Pancreas (tissue), 10 donors: ENCODE measurements around the gene CCDC77. TPM values are rescaled to one million over a fixed set of nuclear protein-coding genes. Genes with fewer than 3 reads are reported as not detected.
A peak's percentile ranks its signal among the peaks of the same experiment; 100 is the strongest.

Experiments used
- ATAC-seq, 4 donors: fragments of 200-7000 bp; cut with Tn5 transposase; one replicate each; pipeline versions ENCODE4 v1.8.0 to v1.9.1; 2020; ENCODE audit warnings: mild to moderate bottlenecking in 4 of 4, moderate library complexity in 4 of 4
- DNase-seq, 6 donors: peaks; one replicate each; pipeline ENCODE4 v3.0.0-alpha.2; 2020
- FAIRE-seq: peaks from 2 replicates; lab custom pipeline; 2012; peaks lifted over from hg19 to GRCh38; lab: Jason Lieb, UNC
- H3K27ac ChIP-seq, 4 donors: fragments of 200-600 bp; sonication (generic); 1 replicate in 3 of 4; 2 replicates in 1 of 4; pipeline versions ENCODE4 v1.5.0 to v1.8.0; 2020
- H3K27me3 ChIP-seq, 4 donors: fragments of 200-600 bp; one replicate each; pipeline ENCODE4 v1.8.0; 2021
- H3K36me3 ChIP-seq, 3 donors: fragments of 200-600 bp; sonication (generic) in 1 of 3; one replicate each; pipeline versions ENCODE4 v1.5.0 to v1.8.0; 2020 to 2021
- H3K4me1 ChIP-seq, 3 donors: fragments of 200-600 bp; one replicate each; pipeline ENCODE4 v1.8.0; 2021
- H3K4me3 ChIP-seq, 4 donors: fragments of 200-600 bp; sonication (generic) in 2 of 4; one replicate each; pipeline versions ENCODE4 v1.5.0 to v1.8.0; 2020 to 2021
- H3K9me3 ChIP-seq, 4 donors: fragments of 200-600 bp; one replicate each; pipeline ENCODE4 v1.8.0; 2021
- CTCF ChIP-seq, 4 donors: fragments of 200-600 bp; sonication (generic) in 3 of 4; IDR thresholded peaks; one replicate each; pipeline versions ENCODE4 v1.5.0 to v1.8.0; 2021; ENCODE audit warnings: antibody characterized with exemption in 4 of 4
- WGBS, 2 donors: extraction: QIAGEN DNeasy Blood & Tissue Kit; methylation state at CpG; one replicate each; pipeline ENCODE4 v1.1.7; 2013; 5-methylcytosine and 5-hydroxymethylcytosine counted together
- intact Hi-C, 3 donors: fragments of 100-400 bp; cut with DNase I; formaldehyde crosslinking; loops; one replicate each; pipeline versions ENCODE4 v1.11.1 to v1.14.2; 2022
- polyA plus RNA-seq, 2 donors: library from polyadenylated mRNA; stranded (reverse); fragments of 200-250 nt; gene quantifications; one replicate each; pipeline ENCODE4 v1.2.3, GENCODE V29; 2013
- total RNA-seq, 6 donors: library from RNA; stranded (reverse); fragmentation: NEBNext Ultra II Directional in 4 of 6; extraction: Animal tissue kit (Norgen Biotek cat#: 25700) in 4 of 6; gene quantifications; one replicate each; pipeline versions ENCODE4 v1.2.1 to v1.2.4, GENCODE V29; 2021 to 2023
- donor health status: healthy with polysubstance abuse.
- donor health status: DM: no; HTN: no; CAD: no; lungs with moderate emphysema.
- donor health status: DM: no; HTN: no; CAD: no.
- donor health status: control.
- donor health status: control.
- donor health status: Bipolar disorder and iron deficiency.
- donor health status: DM: yes; HTN: yes; CAD: no.
- donor health status: DM: no; HTN: no; CAD: no.
- donor health status: DM: no; HTN: no; CAD: no.
- donor health status: DM: yes; HTN: yes; CAD: no.

Gene CCDC77
- total RNA-seq (1 to 10 TPM; 1.9 to 3.9 (median 2.6) TPM), polyA plus RNA-seq (1 to 10 TPM; 3.3 to 4.2 TPM)

- peak; percentile 93 for FAIRE-seq
- no peak for TF ChIP-seq CTCF (IDR thresholded peaks at IDR 0.05)
- peak; percentile 84 to 94 (median 88) for DNase-seq
- peak within 1 kb of the TSS in 1 of 4 donors; percentile 40 for H3K27ac ChIP-seq
- no peaks in the 10 kb centered on the region for H3K36me3 ChIP-seq
- H3K27me3 ChIP-seq: no peaks in the 10 kb centered on the region
- H3K4me1 ChIP-seq: peaks cover 0 to 3% (median 0%) of the 10 kb centered on the region in 3 donors
- intact Hi-C loops: no loop called here
- peak; percentile 100 for ATAC-seq
- peak within 1 kb of the TSS; percentile 22 to 64 (median 59) for H3K4me3 ChIP-seq
- WGBS, 2 donors: 0% methylated on average over 45 of the region's 45 CpGs
- no peaks in the 10 kb centered on the region for H3K9me3 ChIP-seq
These were observed at the start of gene CCDC77 for GRCh38 chr12:401235-402028. Gene CCDC77 (plus strand): TSS chr12:401644. CDS start chr12:409384, 7,740 bp downstream.

GRCh38 chr12:356276-356988 is 45.0 kb upstream of the CCDC77 start:
- no peak overlapping the region for H3K27ac ChIP-seq
- no peak for FAIRE-seq
- no peaks in the 10 kb centered on the region for H3K27me3 ChIP-seq
- no peak for TF ChIP-seq CTCF (IDR thresholded peaks at IDR 0.05)
- H3K36me3 ChIP-seq: peaks cover 3 to 54% (median 6%) of the 10 kb centered on the region in 3 donors
- intact Hi-C loops: no loop called here
- no peak for DNase-seq
- no peak overlapping the region for H3K4me3 ChIP-seq
- ATAC-seq: no peak
- no peaks in the 10 kb centered on the region for H3K4me1 ChIP-seq
- 75 to 77% methylated on average over 7 of the region's 7 CpGs for WGBS, 2 donors
- no peaks in the 10 kb centered on the region for H3K9me3 ChIP-seq

GRCh38 chr12:359091-359490 is 42.4 kb upstream of the CCDC77 start:
- peaks cover 0 to 55% (median 3%) of the 10 kb centered on the region in 3 donors for H3K36me3 ChIP-seq
- no peaks in the 10 kb centered on the region for H3K27me3 ChIP-seq
- ATAC-seq (no peak), FAIRE-seq (no peak), DNase-seq (no peak)
- intact Hi-C loops: no loop called here
- no peak overlapping the region for H3K27ac ChIP-seq
- H3K9me3 ChIP-seq: no peaks in the 10 kb centered on the region
- 95 to 97% methylated on average over 1 of the region's 1 CpG for WGBS, 2 donors
- TF ChIP-seq CTCF (IDR thresholded peaks at IDR 0.05): no peak
- no peak overlapping the region for H3K4me3 ChIP-seq
- H3K4me1 ChIP-seq: no peaks in the 10 kb centered on the region

- intact Hi-C loops: no loop called here
- H3K27me3 ChIP-seq: no peaks in the 10 kb centered on the region
- FAIRE-seq: no peak
- WGBS, 2 donors: 95 to 98% methylated on average over 2 of the region's 2 CpGs
- H3K27ac ChIP-seq: no peak overlapping the region
- ATAC-seq: no peak
- TF ChIP-seq CTCF (IDR thresholded peaks at IDR 0.05): no peak
- no peak overlapping the region for H3K4me3 ChIP-seq
- DNase-seq: no peak
- H3K36me3 ChIP-seq: peaks cover 0 to 58% (median 18%) of the 10 kb centered on the region in 3 donors
- no peaks in the 10 kb centered on the region for H3K9me3 ChIP-seq
- no peaks in the 10 kb centered on the region for H3K4me1 ChIP-seq
These were observed 34.6 kb upstream of the CCDC77 start for GRCh38 chr12:366820-367219.
